Measurements from ENCODE around the gene PCBP4.

PCBP4 gene

DNA sequence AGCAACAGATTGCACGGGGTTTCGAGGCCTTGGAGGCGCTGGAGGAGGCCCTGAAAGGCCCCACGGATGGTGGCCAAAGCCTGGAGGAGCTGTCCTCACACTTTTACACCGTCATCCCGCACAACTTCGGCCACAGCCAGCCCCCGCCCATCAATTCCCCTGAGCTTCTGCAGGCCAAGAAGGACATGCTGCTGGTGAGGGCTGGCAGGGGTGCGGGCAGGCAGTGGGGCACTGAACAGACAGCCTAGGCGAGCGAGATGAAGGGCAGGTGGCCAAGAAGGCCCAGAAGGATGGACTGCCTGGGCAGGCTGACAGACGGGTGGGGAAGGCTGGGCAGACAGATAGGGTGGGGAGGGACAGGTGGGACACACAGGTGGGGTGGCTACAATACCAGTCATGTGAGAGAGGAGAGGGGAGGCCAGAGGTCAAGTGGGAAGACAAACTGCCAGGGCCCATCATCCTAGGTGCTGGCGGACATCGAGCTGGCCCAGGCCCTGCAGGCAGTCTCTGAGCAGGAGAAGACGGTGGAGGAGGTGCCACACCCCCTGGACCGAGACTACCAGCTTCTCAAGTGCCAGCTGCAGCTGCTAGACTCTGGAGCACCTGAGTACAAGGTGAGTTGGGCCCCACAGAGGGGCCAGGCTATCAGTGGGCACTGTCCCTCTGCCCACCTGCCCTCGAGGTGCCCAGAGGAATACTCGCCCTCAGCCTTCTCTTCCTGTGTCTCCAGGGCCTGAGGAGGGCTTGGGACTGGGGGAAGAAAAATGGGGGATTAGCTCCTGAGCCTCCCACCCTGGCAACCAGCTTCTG is 22.0 kb downstream of the PCBP4 start:
- no peak overlapping the region for H3K9ac ChIP-seq (ENCODE audit: low read length)
- H3K36me3 ChIP-seq (ENCODE audit: control insufficient read depth, insufficient read depth, low read length), result no peaks in the 10 kb centered on the region
- H3K4me3 ChIP-seq (ENCODE audit: low read length), result no peak overlapping the region
- H3K4me1 ChIP-seq (ENCODE audit: control insufficient read depth, insufficient read depth, low read length), result peaks cover 27% of the 10 kb centered on the region
- H3K9me3 ChIP-seq (ENCODE audit: control insufficient read depth, low read length), result no peaks in the 10 kb centered on the region
- H3K27me3 ChIP-seq (ENCODE audit: control insufficient read depth, insufficient read depth, low read length), result no peaks in the 10 kb centered on the region

DNA sequence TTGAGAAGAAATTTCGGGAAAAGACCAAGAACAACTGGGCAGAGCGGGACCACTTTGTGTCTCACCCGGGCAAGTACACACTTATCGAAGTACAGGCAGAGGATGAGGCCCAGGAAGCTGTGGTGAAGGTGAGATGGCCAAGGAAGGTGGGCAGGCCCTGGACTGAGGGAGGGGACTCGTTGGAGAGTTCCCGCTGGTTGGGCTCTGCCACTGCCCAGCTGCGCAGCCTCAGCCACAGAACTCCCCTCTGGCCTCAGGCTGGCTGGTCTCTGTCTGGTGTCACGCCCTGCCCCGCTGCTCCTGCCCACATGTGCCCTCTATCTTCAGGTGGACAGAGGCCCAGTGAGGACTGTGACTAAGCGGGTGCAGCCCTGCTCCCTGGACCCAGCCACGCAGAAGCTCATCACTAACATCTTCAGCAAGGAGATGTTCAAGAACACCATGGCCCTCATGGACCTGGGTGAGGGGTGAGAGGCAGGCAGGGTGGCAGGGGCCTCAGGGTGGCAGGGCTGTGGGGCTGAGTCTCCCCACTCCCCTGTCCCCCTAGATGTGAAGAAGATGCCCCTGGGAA is 22.7 kb downstream of the PCBP4 start:
- Histone ChIP-seq H3K4me1 (ENCODE audit: control insufficient read depth, insufficient read depth, low read length) (peaks cover 28% of the 10 kb centered on the region), H3K4me3 (ENCODE audit: low read length) (no peak overlapping the region), H3K27me3 (ENCODE audit: control insufficient read depth, insufficient read depth, low read length) (no peaks in the 10 kb centered on the region), H3K36me3 (ENCODE audit: control insufficient read depth, insufficient read depth, low read length) (no peaks in the 10 kb centered on the region), H3K9me3 (ENCODE audit: control insufficient read depth, low read length) (no peaks in the 10 kb centered on the region), H3K9ac (ENCODE audit: low read length) (no peak overlapping the region)

DNA sequence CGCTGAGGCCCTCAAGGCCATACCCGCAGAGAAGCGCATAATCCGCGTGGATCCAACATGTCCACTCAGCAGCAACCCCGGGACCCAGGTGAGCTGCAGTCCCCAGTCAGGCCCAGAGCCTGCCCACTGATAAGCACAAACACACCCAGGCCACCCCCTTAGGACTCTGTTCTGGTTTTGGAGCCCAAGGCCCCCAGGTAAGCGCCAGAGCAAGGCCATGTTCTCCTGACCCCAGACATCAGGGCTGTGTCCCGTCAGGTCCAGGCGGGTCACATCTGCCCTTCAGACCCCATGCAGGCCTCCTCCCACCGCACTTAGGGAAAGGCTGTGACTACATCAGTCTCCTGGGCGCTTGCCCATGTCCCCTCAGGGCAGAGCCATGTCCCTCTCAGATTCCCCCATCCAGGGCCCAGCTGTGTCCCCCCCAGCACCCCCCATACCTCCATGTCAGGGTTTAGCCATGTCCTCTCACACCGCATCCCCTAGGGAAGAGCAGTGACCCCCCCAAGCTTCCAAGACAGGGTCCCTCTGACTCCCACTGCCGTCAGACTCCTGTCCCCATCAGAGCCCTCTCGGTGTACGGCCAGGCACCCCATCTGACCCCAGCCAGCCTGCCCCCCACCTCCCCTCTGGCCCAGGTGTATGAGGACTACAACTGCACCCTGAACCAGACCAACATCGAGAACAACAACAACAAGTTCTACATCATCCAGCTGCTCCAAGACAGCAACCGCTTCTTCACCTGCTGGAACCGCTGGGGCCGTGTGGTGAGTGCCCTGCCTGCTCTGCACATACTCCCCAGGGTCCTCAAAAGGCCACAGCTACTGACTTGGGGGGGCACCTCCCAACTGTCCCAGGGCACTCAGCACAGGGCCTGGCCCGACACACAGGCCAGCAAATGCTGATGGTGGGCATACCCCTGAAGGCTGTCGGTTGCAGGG is 23.5 kb downstream of the PCBP4 start:
- no peaks in the 10 kb centered on the region for H3K27me3 ChIP-seq (ENCODE audit: control insufficient read depth, insufficient read depth, low read length)
- no peaks in the 10 kb centered on the region for H3K9me3 ChIP-seq (ENCODE audit: control insufficient read depth, low read length)
- no peaks in the 10 kb centered on the region for H3K36me3 ChIP-seq (ENCODE audit: control insufficient read depth, insufficient read depth, low read length)
- H3K4me3 ChIP-seq (ENCODE audit: low read length), result no peak overlapping the region
- H3K9ac ChIP-seq (ENCODE audit: low read length), result peak overlapping the region; percentile 94
- H3K4me1 ChIP-seq (ENCODE audit: control insufficient read depth, insufficient read depth, low read length), result peaks cover 28% of the 10 kb centered on the region

DNA sequence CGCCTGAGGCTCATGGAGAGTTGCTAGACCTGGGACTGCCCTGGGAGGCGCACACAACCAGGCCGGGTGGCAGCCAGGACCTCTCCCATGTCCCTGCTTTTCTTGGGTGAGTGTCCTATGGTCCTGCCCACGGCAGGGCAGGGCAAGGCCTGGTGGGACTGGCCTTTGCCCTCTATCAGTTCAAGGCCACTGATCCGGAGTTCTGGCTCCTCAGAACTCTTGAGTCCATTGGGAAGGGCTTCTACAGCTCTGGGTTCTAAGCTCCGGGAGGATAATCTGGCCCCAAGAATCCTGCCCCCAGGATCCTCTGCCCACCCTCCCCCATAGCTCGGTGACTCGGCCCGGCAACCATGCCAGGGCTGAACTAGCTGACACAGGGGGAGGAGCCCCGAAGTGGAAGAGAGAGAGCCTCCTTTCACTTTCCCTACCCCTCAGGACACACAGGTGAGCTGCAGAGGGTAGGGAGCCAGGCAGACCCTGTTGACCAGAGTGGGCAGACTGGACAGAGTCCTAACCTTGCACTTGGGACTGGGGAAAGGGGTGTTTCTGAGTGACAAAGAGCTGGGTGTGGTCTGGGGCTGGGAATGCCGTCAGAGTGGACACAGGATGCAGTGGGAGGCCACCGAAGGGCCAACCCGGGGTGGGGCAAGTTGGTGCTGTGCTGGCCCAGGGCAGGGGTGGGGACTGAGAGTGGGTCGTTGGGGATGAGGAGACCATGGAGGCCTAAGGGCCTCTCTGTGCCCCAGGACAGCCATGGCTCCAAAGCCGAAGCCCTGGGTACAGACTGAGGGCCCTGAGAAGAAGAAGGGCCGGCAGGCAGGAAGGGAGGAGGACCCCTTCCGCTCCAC is 24.4 kb downstream of the PCBP4 start:
- peak overlapping the region; percentile 92 for H3K4me3 ChIP-seq (ENCODE audit: low read length)

DNA sequence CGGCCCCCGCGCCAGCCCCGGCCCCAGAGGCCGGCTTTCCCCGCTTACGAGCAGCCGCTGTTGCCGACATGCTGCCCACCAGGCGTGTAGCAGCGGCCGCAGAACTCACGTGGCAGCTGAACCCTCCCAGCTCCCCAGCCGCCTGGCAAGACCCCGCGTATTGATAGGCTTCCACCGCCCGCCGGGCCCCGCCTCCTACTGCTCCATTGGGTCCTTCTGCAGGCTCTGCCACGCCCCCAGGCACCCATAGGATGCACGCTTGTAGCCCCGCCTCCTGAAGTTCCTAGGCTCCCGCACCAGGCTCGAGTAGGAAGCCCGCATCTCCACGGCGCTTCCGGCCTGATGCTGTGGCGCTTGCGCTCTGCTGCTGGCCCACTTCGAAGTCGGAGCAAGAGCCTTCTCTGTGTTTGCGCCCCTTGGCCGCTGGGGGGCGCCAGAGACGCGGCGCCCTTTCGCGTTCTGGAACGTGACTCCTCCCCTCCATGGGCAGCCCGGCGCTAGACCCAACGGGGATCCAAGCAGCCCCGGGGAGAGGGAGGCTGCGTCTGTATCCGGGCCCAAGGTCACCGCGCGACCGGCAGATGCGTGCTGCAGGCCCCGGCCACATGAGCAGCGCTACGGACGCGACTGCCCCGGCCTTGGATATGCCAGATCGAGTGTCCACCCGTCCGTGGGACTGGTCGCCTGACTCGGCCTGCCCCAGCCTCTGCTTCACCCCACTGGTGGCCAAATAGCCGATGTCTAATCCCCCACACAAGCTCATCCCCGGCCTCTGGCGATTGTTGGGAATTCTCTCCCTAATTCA is 25.3 kb downstream of the PCBP4 start, which contains the start of the genes PARP3 and RRP9:
TSS of gene PARP3 (plus strand) at position 566 of the 805 bp plus-strand sequence. CDS start 993 bp downstream, outside the sequence.
TSS of gene RRP9 (minus strand) at position 107 of the 805 bp plus-strand sequence. CDS start at position 70, 37 bp downstream.
- Histone ChIP-seq H3K9ac (ENCODE audit: low read length) (peak within 1 kb of the TSS; percentile 94), H3K4me1 (ENCODE audit: control insufficient read depth, insufficient read depth, low read length) (peaks cover 28% of the 10 kb centered on the region), H3K27me3 (ENCODE audit: control insufficient read depth, insufficient read depth, low read length) (no peaks in the 10 kb centered on the region), H3K36me3 (ENCODE audit: control insufficient read depth, insufficient read depth, low read length) (peaks cover 4% of the 10 kb centered on the region), H3K9me3 (ENCODE audit: control insufficient read depth, low read length) (no peaks in the 10 kb centered on the region), H3K4me3 (ENCODE audit: low read length) (peak within 1 kb of the TSS; percentile 92)

More for the DNA sequence above, 24.4 kb downstream of the PCBP4 start:
- H3K9me3 ChIP-seq (ENCODE audit: control insufficient read depth, low read length), result no peaks in the 10 kb centered on the region
- peaks cover 28% of the 10 kb centered on the region for H3K4me1 ChIP-seq (ENCODE audit: control insufficient read depth, insufficient read depth, low read length)
- H3K36me3 ChIP-seq (ENCODE audit: control insufficient read depth, insufficient read depth, low read length), result no peaks in the 10 kb centered on the region
- H3K27me3 ChIP-seq (ENCODE audit: control insufficient read depth, insufficient read depth, low read length), result no peaks in the 10 kb centered on the region
- peak overlapping the region; percentile 94 for H3K9ac ChIP-seq (ENCODE audit: low read length)

DNA sequence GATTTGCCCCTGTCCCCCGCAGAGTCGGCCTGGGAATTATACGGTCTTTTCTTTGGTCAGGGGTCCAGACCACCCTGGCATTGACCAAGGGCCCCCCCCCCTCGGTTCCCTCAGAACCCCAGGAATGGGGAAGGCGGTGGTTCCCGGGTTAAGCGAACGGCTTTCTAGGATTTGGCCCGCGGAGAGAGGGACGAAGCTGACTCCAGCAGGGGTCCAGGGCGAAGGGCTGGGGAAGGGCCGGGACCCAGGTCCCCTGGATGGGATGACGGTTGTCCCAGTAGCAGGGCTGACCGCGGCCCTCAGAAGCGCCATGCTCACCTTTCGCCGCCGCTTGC is 25.8 kb downstream of the PCBP4 start:
- H3K4me3 ChIP-seq (ENCODE audit: low read length), result peak overlapping the region; percentile 75
- H3K36me3 ChIP-seq (ENCODE audit: control insufficient read depth, insufficient read depth, low read length), result peaks cover 8% of the 10 kb centered on the region
- H3K9me3 ChIP-seq (ENCODE audit: control insufficient read depth, low read length), result no peaks in the 10 kb centered on the region
- no peaks in the 10 kb centered on the region for H3K27me3 ChIP-seq (ENCODE audit: control insufficient read depth, insufficient read depth, low read length)
- peak overlapping the region; percentile 84 for H3K9ac ChIP-seq (ENCODE audit: low read length)
- peaks cover 28% of the 10 kb centered on the region for H3K4me1 ChIP-seq (ENCODE audit: control insufficient read depth, insufficient read depth, low read length)

DNA sequence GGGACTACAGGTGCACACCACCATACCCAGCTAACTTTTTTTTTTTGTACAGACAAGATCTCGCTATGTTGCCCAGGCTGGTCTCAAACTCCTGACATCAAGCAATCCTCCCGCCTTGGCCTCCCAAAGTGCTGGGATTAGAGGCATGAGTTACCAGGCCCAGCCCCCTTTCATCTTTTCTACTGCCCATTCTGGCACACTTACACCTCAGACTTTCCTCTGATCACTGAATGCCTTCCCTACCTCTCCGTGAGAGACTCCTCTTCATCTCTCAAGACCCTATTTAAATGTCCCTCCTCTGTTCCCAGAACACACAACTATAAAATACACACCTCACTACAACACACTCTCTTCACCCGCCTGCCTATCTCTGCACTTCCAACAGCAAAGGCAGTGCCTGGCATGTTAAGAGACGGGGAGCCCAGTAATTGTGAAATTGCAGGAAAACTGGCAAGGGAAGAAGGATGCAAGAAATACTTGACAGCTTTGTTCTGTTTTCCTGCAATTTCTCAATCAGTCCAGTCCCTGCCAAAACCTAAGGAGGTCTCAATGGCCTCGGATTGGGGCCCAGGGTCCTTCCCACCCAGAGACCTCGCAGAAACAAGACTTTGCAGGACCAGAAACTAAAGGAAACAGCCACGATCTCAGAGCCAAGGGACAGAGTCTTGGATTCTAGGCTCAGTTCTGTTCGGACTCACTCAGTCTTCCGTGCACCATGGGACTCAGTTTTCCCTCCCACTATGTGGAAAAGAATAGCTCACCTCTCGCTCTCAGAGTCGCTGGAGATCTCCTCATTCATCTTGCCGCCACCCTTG is 26.4 kb downstream of the PCBP4 start:
- Histone ChIP-seq H3K36me3 (ENCODE audit: control insufficient read depth, insufficient read depth, low read length) (peaks cover 8% of the 10 kb centered on the region), H3K9ac (ENCODE audit: low read length) (peak overlapping the region; percentile 84), H3K9me3 (ENCODE audit: control insufficient read depth, low read length) (no peaks in the 10 kb centered on the region), H3K4me1 (ENCODE audit: control insufficient read depth, insufficient read depth, low read length) (peaks cover 28% of the 10 kb centered on the region), H3K4me3 (ENCODE audit: low read length) (peak overlapping the region; percentile 75), H3K27me3 (ENCODE audit: control insufficient read depth, insufficient read depth, low read length) (no peaks in the 10 kb centered on the region)

DNA sequence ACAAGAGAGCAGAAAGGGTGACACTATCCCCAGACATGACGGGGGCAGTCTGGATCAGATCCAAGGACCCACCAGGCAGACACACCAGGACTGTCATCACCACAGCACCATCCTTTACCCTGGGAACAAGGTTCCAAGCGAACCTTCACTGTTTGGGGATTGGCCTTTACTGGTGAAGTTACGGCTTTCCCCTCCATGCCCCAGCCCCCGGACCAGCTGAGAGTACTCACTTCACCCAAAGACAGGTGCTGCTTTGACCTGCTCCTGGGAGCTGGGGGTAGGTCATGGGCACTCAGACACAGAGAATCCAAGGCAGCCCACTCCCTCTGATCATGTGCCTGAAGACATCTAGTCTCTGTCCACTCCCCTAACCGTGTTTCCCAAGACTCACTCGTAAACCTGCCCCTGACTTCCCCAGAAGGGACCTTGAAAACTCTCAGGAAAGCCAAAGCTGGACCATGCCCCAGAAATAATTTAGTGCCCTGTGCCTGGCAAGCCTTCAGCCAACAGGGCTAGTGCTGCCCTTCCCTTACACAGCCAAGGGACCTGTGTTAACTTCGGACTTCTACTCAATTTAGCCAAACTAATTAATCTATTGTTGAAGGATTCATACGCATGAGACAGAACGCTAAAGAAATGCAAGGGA is 28.4 kb downstream of the PCBP4 start:
- Histone ChIP-seq H3K9ac (ENCODE audit: low read length) (no peak overlapping the region), H3K36me3 (ENCODE audit: control insufficient read depth, insufficient read depth, low read length) (peaks cover 8% of the 10 kb centered on the region), H3K4me1 (ENCODE audit: control insufficient read depth, insufficient read depth, low read length) (peaks cover 28% of the 10 kb centered on the region)

DNA sequence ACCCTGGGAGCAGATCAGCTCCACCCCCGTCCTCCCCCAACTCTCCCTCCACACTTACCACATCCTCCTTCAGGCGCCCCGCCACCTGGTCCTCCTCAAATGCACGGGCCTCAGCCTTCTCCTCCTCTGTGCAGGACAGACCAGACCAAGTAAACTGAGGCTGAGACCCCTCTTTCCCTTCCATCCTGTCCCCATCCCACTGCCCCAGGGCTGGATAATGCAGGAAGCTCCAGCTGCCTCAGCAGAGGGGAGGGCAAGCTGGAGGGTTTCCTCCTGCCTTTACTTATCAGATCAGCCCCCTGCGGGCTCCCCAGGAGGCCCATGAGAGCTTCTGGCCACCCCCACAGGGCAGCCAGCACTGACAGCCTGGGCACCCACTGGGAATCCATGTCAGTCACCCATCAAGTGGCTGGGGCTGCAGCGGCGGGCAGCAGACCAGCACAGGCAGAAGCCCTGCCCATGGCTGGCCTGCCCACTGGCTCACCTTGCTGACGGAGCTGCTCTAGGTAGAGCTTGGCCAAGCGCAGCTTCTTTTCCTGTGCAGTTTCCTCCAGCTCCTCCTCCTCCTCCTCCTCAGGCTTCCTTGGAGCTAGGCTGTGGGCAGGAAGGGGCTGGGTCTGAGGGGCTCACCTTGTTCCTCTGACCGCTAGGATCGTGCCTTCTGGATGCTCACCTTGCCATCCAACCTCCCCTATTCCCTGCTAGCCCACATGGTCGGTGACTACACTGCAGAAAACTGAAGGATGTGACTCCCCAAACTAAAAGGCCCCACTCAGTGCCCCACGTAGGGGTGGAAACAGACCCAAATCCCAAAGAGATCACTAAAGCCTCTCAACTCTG is 29.4 kb downstream of the PCBP4 start:
- Histone ChIP-seq H3K9ac (ENCODE audit: low read length) (no peak overlapping the region), H3K27me3 (ENCODE audit: control insufficient read depth, insufficient read depth, low read length) (no peaks in the 10 kb centered on the region), H3K4me1 (ENCODE audit: control insufficient read depth, insufficient read depth, low read length) (peaks cover 20% of the 10 kb centered on the region), H3K36me3 (ENCODE audit: control insufficient read depth, insufficient read depth, low read length) (peaks cover 8% of the 10 kb centered on the region), H3K9me3 (ENCODE audit: control insufficient read depth, low read length) (no peaks in the 10 kb centered on the region), H3K4me3 (ENCODE audit: low read length) (no peak overlapping the region)

More for the DNA sequence above, 28.4 kb downstream of the PCBP4 start:
- Histone ChIP-seq H3K27me3 (ENCODE audit: control insufficient read depth, insufficient read depth, low read length) (no peaks in the 10 kb centered on the region), H3K9me3 (ENCODE audit: control insufficient read depth, low read length) (no peaks in the 10 kb centered on the region), H3K4me3 (ENCODE audit: low read length) (no peak overlapping the region)

Measured in mucosa of stomach (tissue), 1 donor.